Posterior vena cava (tissue), 2 donors: ENCODE measurements around the gene ZNF541. TPM values are rescaled to one million over a fixed set of nuclear protein-coding genes. Genes with fewer than 3 reads are reported as not detected.

Experiments used
- total RNA-seq, 2 donors: library from RNA; stranded (reverse); fragmentation: NEBNext Ultra II Directional; extraction: Animal tissue kit (Norgen Biotek cat#: 25700); gene quantifications; one replicate each; pipeline ENCODE4 v1.2.1, GENCODE V29; 2021
- donor health status: DM: yes; HTN: yes; CAD: no.
- donor health status: DM: yes; HTN: yes; CAD: no.

Gene ZNF541
- total RNA-seq, 2 donors from 2014 or later, result 0.19 to 0.24 TPM

Other genes with a start within 250 kb of the ZNF541 start
- 1 to 10 TPM; 2.7 to 8.2 TPM for gene C5AR2, start 241.0 kb downstream of the ZNF541 start, total RNA-seq
- gene DHX34, start 223.8 kb downstream of the ZNF541 start, total RNA-seq, result 1 to 10 TPM; 7.7 to 7.9 TPM
- 10 to 100 TPM; 24.3 to 26.0 TPM for gene MEIS3, start 153.6 kb downstream of the ZNF541 start, total RNA-seq
- gene SLC8A2, start 101.3 kb downstream of the ZNF541 start, total RNA-seq, result under 1 TPM; 0.56 to 0.67 TPM
- 1 to 10 TPM; 6.5 to 7.9 TPM for gene KPTN, start 88.9 kb downstream of the ZNF541 start, total RNA-seq
- 10 to 100 TPM; 75.8 to 83.8 TPM for gene NAPA, start 58.1 kb downstream of the ZNF541 start, total RNA-seq
- 10 to 100 TPM; 12.0 to 15.4 TPM for gene BICRA, start 36.0 kb upstream of the ZNF541 start, total RNA-seq
- 100 to 1,000 TPM; 217 to 235 TPM for gene EHD2, start 140.3 kb upstream of the ZNF541 start, total RNA-seq
- gene NOP53, start 172.4 kb upstream of the ZNF541 start, total RNA-seq, result 100 to 1,000 TPM; 184 to 201 TPM
- gene SELENOW, start 205.6 kb upstream of the ZNF541 start, total RNA-seq, result 100 to 1,000 TPM; 404 to 512 TPM
- not detected for gene TPRX1, start 231.4 kb upstream of the ZNF541 start, total RNA-seq
- not detected for gene CRX, start 248.8 kb upstream of the ZNF541 start, total RNA-seq